ENCODE results near the gene SMAD5.

DNA sequence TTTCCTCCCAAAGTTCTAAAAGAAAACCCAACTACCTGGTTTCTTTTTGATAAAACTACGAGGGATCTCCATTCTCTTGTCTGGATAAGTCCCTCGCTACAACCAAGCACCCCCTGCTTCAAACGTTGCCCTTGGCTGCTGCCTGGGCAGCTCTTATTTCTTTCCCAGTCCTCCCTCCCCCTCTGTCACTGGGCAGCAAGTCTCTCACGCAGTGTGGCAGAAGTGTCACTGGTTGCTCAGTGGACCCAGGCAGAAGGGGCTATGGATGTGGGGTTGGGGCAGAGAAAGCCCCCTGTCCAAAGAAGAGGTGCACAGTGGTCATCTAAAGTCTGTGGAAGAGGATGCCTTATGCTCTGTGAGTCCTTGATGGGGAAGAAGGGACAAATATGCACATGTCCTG, 67.5 kb downstream of the SMAD5 start:
- TF ChIP-seq, protein P1, sequence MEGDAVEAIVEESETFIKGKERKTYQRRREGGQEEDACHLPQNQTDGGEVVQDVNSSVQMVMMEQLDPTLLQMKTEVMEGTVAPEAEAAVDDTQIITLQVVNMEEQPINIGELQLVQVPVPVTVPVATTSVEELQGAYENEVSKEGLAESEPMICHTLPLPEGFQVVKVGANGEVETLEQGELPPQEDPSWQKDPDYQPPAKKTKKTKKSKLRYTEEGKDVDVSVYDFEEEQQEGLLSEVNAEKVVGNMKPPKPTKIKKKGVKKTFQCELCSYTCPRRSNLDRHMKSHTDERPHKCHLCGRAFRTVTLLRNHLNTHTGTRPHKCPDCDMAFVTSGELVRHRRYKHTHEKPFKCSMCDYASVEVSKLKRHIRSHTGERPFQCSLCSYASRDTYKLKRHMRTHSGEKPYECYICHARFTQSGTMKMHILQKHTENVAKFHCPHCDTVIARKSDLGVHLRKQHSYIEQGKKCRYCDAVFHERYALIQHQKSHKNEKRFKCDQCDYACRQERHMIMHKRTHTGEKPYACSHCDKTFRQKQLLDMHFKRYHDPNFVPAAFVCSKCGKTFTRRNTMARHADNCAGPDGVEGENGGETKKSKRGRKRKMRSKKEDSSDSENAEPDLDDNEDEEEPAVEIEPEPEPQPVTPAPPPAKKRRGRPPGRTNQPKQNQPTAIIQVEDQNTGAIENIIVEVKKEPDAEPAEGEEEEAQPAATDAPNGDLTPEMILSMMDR (IDR thresholded peaks at IDR 0.05; ENCODE audit: low read length): no peak
- no peak for TF ChIP-seq EZH2 (IDR thresholded peaks at IDR 0.05; ENCODE audit: borderline replicate concordance, low read length)
